Daoy (cell line): ENCODE data around the gene KRTDAP. TPM values are rescaled to one million over a fixed set of nuclear protein-coding genes. Genes with fewer than 3 reads are reported as not detected.

Experiments used
- DNase-seq: peaks from one replicate; pipeline ENCODE4 v3.0.0-alpha.2; 2015; ENCODE audit warnings: low read depth
- total RNA-seq: library from RNA; depleted of rRNA; stranded (reverse); fragments of >200 nt; shearing (Covaris generic); gene quantifications from 2 replicates; pipeline ENCODE4 v1.2.3, GENCODE V29; 2014

KRTDAP gene
- total RNA-seq, 1 experiment from 2014 or later, result not detected

DNA sequence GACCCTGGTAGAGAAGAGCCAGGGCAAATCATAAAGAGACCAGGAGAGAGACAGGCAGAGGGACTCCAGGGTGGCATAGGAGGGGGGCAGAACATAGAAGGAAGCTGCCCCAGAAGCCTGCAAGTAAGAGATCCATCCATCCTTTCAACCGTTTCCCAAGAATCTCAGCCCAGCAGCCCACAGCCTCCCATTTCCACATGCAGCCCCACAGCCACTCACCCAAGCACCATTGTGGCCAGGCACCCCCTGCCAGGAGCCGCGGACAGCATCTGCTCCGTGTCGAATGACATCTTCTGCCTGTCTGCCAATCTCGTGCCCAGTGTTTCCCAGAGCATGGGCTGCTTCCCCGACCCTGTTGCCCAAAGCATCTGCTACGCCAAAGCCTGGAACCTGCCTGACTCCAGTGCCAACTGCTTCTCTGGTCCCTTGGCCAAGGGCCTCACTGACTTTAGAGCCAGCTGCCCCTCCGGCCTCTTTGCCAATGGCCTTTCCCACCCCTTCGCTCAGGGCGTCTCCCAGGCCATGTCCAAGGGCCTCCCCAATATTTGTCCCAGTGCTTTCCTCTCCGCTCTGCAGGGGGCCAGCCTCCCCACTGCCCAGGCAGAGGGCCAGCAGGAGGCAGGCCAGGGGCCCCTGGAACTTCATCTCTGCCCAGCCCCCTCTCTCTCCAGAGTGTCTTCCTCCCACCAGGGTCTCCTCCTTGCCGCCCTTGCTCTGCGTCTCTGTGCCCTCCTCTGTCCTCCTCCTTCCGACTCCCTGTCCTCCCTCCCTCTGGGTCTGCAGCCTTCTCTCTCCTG lies 22.8 kb upstream of the KRTDAP start:
- DNase-seq, result no peak

DNA sequence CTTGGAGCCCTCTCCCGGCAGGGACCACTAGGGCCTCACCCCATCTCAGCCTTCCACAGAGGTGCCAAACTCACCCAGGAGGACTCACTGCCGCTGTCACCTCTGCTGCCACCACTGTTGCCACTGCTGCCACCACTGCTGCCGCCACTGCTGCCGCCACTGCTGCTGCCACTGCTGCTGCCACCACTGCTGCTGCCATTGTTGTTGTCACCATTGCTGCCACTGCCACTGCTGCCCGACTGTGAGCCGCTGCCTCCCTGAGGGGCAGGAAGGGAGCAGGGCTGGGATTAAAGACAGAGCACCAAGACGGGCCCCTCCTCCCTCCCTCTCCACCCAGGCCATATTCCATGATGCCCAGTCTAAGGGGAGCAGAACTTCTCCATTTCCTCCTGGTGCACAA lies 21.1 kb upstream of the KRTDAP start:
- DNase-seq, result no peak

DNA sequence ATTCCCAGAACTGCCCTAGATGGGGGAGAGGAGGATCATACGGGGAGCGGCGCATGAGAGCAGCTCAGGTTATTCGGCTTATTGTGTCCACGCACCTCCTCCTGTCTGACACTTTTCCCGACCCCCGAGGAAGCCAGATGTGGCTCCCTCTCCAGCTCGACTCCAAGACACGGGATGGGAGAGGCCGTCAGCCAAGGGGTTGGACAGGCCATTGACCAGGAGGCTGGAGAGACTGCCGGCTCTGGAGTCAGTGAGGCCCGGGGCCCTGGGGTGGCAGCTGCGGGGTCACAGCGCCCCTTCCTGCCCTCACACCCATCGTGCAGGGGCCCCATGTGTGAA lies 20.3 kb upstream of the KRTDAP start:
- no peak for DNase-seq

DNA sequence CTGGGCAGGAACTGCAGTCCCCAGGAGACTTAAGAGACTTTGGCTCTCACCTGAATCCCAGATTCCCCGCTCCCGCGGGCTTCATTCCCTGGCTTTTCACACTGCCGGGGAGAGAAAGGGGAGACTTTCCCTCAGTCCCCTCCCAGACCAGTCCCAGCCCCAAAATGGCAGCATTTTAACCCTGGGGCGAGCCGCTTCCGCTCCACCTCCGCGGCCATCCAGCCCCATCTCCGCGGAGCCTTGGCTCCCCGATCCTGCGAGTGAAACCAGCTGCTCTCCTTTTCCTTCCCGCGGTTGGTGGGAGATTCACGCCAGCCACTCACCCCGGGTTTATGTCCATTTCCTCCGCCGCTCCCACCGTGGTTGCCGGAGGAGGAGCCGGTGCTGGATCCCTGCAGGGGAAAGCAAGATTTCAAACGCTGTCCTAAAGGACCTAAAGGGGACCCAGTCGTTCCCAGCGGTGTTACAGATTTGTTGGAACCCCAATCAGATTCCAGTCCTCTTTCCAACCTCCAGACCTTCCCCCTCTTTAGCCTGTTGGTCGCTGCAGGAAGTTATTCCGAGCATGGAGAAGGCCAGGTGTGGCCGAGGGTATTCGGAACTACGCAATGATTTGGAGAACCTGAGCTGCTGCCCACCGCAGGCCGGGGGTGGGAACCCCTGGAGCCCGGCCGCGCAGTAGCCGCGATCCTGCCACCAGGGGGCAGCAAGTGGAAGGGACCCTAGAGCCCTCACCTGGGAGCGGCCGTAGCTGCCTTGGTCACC lies 19.8 kb upstream of the KRTDAP start:
- DNase-seq, result peak; percentile 86

DNA sequence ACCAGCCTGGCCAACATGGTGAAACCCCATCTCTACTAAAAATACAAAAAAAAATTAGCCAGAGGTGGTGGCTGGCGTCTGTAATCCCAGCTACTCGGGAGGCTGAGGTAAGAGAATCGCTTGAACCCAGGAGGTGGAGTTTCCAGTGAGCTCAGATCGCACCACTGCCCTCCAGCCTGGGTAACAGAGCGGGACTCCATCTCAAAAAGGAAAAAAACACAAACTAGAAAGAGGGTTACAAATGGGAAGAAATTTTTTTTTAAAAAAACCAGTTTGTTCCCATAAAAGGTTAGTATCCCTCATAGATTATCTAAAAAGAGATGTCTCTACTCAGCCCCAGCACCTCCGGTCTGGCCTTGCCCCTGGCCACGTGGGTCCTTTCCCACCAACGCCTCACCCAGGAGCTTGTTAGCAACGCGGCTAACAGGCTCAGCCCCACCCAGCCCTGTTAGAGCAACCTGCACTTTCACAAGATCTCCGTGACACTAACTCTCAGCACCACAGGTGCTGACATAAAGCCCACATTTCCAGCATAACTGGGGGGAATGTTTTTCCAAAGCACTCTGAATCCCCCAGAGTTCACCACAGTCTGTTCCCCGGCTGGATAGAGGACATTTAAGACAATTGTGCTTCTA lies 18.9 kb upstream of the KRTDAP start:
- DNase-seq, result peak; percentile 78

DNA sequence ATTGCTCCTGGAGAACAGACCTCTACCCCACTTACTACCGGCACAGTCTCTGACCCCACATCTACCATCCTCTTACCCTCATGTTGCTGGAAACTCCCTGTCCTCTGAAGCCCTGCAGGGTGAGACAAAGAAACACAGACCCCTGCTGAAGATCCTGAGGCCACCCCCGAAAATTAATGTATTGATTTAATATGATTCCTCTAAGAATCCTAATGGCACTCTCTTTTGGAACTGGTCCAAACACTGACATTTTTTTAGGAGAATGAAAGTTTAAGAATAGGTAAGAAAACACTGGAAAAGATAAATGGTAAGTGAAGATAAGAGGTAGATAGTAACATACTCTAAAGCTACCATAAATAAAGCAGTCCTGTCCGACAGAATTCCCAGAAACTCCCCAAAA lies 17.9 kb upstream of the KRTDAP start:
- no peak for DNase-seq

DNA sequence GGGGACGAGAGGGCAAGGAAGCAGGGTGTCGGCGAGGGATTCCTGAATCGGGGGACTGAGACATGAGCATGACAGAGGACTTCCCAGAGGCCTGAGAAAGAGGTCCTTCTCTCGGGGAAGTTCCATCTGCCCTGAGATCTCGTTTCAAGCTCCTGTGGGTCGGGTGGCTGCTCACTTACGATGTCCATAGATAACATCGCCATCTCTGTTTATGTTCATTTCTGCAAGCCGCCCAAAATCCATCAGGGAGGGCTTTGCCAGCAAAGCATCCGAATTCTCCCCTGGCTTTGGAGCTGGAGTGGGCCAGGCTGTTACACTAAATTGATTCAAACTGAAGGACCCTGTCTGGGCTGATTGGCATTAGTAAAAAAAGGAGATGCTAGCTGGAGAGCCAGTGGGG lies 17.3 kb upstream of the KRTDAP start:
- no peak for DNase-seq

DNA sequence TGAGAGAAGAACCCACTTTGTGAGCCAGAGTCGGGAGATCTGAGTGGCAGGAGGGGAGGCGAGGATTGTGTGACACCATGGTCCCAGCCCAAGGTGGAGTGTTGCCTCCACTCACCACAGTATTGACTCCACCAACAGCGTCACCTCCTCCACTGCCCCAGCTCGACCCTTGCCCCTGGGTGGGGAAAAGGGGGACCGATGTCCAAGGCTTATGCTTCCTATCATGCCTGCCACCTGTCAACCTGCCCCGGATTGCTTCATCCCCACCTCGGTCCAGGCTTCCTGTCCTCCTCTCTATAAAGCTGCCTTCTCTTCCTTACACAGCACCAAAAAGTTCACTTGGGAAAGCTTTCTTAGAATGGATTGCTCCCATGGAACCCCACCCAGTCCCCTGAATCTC lies 15.7 kb upstream of the KRTDAP start:
- no peak for DNase-seq

DNA sequence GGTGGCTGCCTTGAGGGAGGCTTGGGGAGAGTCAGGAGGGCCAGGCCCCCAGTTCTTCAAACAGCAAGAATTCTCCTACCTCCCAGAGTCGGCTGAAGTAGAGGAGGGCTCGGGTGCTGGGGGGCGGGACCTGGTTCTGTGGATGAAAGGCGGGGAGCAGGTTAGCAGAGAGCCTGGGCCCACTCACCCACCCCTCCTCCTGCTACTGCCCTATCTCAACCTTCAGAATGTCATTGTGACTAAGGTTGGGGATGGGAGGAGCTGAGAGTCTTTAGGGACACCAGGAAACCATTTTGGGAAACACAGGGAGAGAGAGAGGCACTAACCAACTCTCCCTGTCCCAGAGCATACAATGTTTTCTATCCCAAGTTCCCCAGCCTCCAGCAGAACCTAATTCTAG lies 12.5 kb upstream of the KRTDAP start:
- no peak for DNase-seq

DNA sequence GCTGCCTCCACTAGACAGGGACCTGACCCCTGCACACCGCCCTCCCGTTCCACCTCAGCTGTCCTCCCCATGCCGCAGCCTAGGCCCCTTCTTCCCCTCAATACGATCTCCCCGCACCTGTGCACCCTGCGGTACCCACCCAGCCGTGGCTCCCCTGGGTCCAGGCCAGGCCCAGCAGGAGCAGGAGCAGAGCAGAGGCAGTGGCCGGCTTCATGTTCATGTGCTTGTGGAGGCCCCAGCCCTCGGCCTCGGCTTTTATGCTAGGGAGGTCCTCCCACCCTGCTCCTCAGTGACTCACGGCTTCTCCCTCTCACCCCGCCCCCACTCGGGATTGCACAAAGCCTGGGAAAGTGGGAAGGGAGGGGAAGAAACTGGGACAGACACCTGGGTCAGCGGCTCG lies 11.4 kb upstream of the KRTDAP start:
- DNase-seq, result peak; percentile 68

DNA sequence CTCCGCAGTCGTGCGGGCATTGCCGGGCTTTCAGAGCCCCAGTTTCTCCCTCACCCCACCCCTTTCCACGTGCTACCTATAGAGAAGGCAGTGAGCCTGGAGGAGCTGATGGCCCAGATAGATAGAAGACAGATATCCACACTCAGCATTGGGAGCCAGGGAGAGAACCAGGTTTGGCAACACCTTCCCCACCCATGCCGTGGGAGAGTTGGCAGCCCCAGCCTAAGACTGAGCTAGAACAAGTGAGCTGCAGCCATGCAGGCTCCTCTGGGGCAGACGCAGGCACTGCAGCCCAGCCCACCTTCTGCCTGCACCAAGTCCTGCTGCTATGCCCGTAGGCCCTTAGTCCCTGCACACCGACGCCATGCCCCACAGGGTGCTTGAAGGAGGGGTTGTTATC lies 10.3 kb upstream of the KRTDAP start:
- DNase-seq, result no peak

DNA sequence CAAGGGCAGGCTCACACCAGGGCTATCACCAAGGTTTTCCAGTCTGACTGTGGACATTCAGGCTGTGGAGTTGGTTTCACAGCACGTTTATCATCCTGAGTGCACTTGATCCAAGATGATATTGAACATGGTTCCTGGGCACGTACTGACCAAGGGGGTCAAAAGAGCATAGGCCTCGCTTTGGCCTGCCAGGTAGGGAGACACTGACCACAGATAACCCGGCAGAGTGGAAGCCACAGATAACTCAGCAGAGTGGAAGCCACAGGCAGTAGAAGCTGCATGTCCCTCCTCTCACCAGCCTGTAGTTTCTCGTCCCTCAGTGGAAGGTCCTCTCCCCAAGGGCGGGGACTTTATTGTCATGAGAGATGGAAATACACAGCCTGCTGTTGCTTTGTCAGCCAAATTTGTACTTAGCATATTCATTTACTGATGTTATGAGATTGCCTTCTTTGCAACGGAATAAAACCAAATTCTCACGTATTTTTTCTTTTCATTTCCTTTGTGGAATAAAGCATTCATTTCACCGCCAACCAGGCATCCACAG lies 8.8 kb upstream of the KRTDAP start:
- DNase-seq, result no peak

DNA sequence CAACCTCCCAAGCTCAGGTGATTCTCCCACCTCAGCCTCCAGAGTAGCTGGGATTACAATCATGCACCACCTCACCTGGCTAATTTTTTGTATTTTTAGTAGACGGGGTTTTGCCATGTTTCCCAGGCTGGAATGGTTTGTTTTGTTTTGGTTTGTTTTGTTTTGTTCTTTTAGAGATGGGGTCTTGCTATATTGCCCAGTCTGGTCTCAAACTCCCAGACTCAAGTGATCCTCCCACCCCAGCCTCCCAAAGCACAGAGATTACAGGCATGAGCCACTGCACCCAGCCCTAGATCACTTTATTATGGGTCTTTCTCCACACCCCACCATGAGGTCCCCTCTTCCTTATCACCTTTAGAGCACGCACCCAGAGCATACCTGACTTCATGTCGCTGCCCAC lies 8.0 kb upstream of the KRTDAP start:
- no peak for DNase-seq

DNA sequence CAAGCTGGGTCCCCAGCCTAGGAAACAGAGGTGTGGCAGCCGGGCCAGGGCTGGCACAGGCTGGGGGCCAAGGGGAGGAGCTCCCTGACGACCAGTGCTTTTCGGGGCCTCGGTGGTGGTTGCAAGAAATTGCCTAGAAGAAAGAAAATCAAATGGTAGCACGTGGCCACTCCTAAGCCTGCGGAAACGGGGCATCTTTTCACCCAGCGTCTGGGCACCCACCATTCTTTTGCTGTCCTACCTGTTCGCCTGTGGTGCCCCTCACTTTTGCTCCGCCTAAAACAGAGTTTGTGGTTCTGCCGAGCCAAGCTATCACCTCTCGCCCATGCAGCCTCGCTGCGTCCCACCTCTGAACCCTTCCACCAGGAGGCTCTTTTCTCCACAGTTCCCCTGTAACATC lies 7.1 kb upstream of the KRTDAP start:
- DNase-seq, result no peak

DNA sequence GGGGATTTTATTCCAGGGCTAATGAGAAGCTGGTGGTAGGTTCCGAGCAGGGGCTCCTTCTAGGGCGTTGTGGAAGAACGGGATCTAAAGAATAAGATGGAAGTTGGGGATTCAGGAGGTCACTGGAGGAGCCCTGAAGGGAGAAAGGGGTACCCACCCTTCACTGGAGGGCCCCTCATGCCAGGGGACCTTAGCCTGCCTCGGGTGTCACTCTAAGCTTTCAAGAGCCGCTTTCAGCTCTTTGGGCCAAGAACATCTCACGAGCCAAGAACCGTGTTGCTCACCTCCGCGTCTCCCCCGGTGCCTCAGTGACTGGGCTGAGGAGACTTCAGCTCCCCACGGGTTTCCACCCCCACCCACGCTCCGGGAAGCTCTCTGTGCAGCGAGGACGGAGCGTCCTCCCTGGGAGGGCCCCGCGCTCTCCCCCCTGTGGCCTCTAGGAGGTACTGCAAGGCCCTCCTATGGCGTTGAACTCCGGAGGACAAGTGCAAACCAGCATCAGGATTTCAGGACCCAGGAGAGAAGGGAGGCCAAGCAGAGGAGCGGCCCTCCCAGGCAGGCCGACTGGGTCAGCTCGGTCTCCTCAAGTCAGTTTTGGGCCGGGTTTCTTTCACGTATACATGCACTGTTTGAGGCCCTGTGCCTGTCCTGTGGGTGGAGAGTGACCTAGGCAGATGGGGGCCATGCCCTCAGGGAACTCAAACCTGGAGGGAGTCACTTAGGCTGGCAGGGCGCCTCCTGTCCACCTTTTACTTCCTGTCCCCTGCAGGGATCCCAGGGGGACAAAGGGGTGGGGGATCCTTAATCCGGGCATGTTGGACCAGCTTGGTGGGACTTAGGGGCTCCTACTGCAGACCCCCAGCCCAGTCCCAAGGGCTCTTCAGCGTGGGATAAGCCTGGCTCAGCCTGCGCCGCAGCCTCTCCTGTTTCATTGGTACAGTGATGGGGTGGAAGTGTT lies 5.1 kb upstream of the KRTDAP start:
- DNase-seq, result peak; percentile 62

DNA sequence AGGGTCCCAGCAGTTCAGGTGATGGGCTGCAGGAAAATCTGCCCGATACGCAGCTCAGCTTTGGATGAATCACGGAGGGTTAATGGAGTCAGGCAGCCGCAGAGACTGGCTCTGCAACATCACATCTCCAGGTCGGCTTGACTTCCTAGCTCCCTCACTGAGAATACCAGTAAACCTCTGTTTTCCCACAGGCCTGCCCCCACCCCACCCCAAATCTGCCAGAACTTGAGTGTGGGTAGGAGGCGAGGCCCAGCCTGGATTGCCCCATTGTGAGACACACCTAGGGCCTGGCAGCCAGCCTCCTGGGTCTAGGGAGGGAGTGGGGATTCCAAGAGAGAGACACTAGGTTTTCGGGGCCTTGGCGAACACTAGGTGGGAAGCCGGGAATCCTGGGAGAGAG lies 3.7 kb upstream of the KRTDAP start:
- DNase-seq, result no peak

DNA sequence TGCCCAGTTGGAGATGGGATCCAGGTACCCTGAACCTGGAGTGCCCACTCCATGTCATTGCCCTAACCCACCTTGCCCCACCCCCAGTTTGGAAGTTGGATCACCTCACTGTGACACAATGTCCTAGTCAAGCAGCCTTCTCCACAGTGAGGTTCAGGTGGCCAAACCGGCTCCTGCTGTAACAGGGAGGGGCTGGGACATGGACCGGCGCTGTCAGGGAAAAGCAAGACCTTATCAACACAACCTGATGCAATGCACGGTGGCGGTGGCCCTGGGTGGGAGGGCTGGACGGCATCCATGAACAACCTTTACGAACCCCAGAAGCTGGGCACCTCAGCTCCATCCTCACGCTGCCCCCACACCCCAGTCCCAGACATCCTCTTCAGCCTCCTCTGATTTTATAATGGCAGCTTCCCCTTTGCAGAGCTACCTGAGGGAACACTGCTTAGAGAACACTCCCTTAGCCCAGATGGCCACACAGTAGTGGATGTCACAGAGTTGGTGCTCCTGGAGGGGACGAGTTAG lies 1.6 kb upstream of the KRTDAP start:
- no peak for DNase-seq

DNA sequence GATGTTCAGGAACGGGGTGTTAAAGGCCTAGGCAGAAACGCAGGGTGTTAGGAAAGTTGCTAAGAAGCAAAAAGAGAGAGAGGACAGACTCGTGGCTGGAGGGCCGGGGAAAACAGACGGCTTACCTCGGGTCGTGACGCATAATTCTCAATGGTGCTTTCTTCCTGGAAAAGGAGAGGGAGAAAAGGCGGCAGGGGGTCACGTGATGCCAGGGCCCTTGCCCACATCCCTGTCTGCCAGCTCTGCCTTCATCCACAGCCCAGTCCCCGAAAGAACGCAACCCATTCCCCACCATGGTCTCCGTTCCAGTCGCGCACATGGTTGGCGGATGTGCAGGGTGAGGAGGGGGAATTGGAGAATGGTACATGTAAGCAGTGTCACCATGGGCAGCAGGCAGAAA lies 1.6 kb downstream of the KRTDAP start:
- no peak for DNase-seq

DNA sequence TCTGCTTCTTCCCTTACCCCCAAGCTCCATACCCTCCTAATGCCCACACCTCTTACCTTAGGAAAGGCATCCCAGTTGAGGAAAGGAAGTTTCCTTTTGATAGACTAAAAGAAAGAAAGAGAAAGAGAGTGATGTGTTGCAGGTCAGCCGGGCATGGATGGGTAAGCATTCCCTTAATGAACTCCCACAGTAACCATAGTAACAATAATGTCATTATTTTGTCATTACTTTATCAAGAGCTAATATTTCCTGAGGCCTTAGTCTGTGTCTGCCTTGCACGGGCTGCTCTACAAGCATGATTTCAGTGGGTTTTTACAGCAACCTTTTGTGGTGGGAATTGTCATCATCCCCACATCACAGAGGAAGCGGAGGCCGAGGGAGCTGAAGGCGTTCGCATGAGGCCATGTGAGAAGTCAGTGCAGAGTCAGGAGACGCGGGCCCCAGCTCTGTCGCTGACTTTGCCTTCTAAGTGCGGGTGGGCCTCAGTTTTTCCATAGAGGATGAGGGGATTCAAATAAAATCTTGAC lies 2.5 kb downstream of the KRTDAP start:
- no peak for DNase-seq

DNA sequence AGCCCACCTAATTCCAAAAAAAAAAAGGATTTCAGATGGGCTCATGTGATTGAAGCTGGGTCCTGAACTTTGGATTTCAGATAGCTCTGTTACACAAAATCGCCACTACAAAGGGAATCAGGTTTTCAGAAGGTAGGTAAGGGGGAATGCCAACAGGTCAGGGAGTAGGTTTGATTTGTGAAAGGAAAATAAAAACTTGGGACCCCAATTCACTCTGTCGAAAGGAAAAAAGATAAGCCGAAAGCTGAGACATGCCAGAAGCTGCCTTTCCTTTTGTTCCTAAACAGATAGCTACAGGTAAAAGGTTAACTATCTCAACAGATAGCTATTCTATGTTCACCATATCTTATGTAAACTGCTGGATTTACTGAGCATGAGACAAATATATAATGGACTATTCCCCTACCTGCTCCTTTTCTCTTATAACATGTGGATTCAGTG lies 4.0 kb downstream of the KRTDAP start:
- no peak for DNase-seq
